Measurements from ENCODE around the gene MED13. TPM values are rescaled to one million over a fixed set of nuclear protein-coding genes. Genes with fewer than 3 reads are reported as not detected.
"Not testable (repeated sequence)": the region's sequence is repeated elsewhere in the genome, so short reads cannot be mapped to it uniquely, and the experiment has no call there.

Gene MED13
- total RNA-seq, 4 donors from 2014 or later = 58.8 to 129 (median 75.9) TPM

GRCh38 chr17:61926826-61927207, 138.3 kb downstream of the MED13 start:
- TF ChIP-seq EP300 (IDR thresholded peaks at IDR 0.05) (no peak), POLR2A (IDR thresholded peaks at IDR 0.05) (no peak), CTCF (IDR thresholded peaks at IDR 0.05) (no peak), POLR2AphosphoS5 (IDR thresholded peaks at IDR 0.05) (no peak)
- Histone ChIP-seq H3K27me3 (no peaks in the 10 kb centered on the region), H3K4me1 (peaks cover 16% of the 10 kb centered on the region), H3K4me3 (peak overlapping the region; percentile 60), H3K9me3 (no peaks in the 10 kb centered on the region), H3K36me3 (peaks cover 8% of the 10 kb centered on the region), H3K27ac (peak overlapping the region; percentile 84)
- 8% methylated on average over 4 of the region's 4 CpGs for WGBS
- DNase-seq (ENCODE audit: low spot score in 2 of 2) = no peak

DNA sequence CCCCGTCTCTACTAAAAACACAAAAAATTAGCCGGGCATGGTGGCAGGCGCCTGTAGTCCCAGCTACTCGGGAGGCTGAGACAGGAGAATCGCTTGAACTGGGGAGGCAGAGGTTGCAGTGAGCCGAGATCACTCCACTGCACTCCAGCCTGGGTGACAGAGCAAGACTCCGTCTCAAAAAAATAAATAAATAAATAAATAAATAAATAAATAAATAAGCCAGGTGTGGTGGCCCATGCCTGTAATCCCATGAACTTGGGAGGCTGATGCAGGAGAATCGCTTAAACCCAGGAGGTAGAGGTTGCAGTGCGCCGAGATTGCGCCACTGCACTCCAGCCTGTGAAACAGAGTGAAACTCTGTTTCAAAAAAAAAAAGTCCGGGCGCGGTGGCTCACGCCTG, 149.9 kb downstream of the MED13 start:
- DNase-seq (ENCODE audit: low spot score in 2 of 2); H3K4me1 ChIP-seq; H3K27me3 ChIP-seq; H3K27ac ChIP-seq; H3K9me3 ChIP-seq; H3K4me3 ChIP-seq: not testable (repeated sequence)
- H3K36me3 ChIP-seq = peaks cover 59% of the 10 kb centered on the region
- 96% methylated on average over 15 of the region's 15 CpGs for WGBS

- Histone ChIP-seq H3K27me3 (no peaks in the 10 kb centered on the region), H3K9me3 (no peaks in the 10 kb centered on the region), H3K36me3 (peaks cover 66% of the 10 kb centered on the region), H3K27ac (no peak overlapping the region), H3K4me3 (no peak overlapping the region), H3K4me1 (no peaks in the 10 kb centered on the region)
- TF ChIP-seq EP300 (IDR thresholded peaks at IDR 0.05) = no peak
- TF ChIP-seq POLR2A (IDR thresholded peaks at IDR 0.05) = no peak
- no peak for TF ChIP-seq POLR2AphosphoS5 (IDR thresholded peaks at IDR 0.05)
- no peak for TF ChIP-seq CTCF (IDR thresholded peaks at IDR 0.05)
- WGBS = 91% methylated on average over 7 of the region's 7 CpGs
- no peak for DNase-seq (ENCODE audit: low spot score in 2 of 2)
Measured at GRCh38 chr17:61908292-61909037, 156.6 kb downstream of the MED13 start.

- Histone ChIP-seq H3K4me1 (no peaks in the 10 kb centered on the region), H3K27me3 (no peaks in the 10 kb centered on the region), H3K9me3 (no peaks in the 10 kb centered on the region), H3K36me3 (peaks cover 77% of the 10 kb centered on the region), H3K4me3 (no peak overlapping the region), H3K27ac (no peak overlapping the region)
- DNase-seq (ENCODE audit: low spot score in 2 of 2) = no peak
- WGBS = 94% methylated on average over 5 of the region's 5 CpGs
- TF ChIP-seq POLR2AphosphoS5 (IDR thresholded peaks at IDR 0.05) (no peak), POLR2A (IDR thresholded peaks at IDR 0.05) (no peak), CTCF (IDR thresholded peaks at IDR 0.05) (no peak), EP300 (IDR thresholded peaks at IDR 0.05) (no peak)
Measured at GRCh38 chr17:61907361-61907760, 157.7 kb downstream of the MED13 start.

DNA sequence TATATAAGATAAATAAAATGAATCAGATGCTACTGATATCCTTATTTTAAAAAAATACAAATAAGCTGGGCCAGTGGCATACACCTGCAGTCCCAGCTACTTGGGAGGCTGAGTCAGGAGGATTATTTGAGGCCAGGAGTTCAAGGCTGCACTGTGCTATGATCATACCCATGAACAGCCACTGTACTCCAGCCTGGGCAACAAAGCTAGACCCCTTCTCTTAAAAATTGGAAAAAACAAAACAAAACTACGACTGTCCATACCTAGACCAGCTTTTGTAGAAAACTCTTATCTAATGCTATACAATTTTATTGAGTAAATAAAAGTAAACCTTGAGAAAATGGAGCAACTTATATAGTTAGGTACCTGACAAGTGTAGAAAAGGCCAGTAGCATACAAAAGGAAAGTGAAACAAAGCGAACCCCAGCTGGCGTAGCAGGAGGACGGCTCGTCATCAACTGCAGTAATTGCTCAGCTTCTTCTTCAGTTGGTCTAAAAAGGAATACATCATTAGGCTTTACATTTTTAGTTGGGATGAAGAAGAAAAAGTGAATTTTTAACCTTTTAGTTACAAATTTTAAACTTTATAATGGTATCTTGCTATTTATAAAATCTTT, 160.9 kb downstream of the MED13 start:
- no peak for TF ChIP-seq POLR2A (IDR thresholded peaks at IDR 0.05)
- TF ChIP-seq EP300 (IDR thresholded peaks at IDR 0.05) = no peak
- TF ChIP-seq POLR2AphosphoS5 (IDR thresholded peaks at IDR 0.05) = no peak
- Histone ChIP-seq H3K27ac (no peak overlapping the region), H3K27me3 (no peaks in the 10 kb centered on the region), H3K4me3 (no peak overlapping the region), H3K4me1 (no peaks in the 10 kb centered on the region), H3K9me3 (no peaks in the 10 kb centered on the region), H3K36me3 (peaks cover 74% of the 10 kb centered on the region)
- 90% methylated on average over 5 of the region's 5 CpGs for WGBS
- DNase-seq (ENCODE audit: low spot score in 2 of 2) = no peak

GRCh38 chr17:61903251-61903650, 161.8 kb downstream of the MED13 start:
- DNase-seq (ENCODE audit: low spot score in 2 of 2) = no peak
- no peak overlapping the region for H3K4me3 ChIP-seq
- no peak for TF ChIP-seq POLR2AphosphoS5 (IDR thresholded peaks at IDR 0.05)
- no peak for TF ChIP-seq POLR2A (IDR thresholded peaks at IDR 0.05)
- no peak for TF ChIP-seq EP300 (IDR thresholded peaks at IDR 0.05)
- TF ChIP-seq CTCF (IDR thresholded peaks at IDR 0.05) = no peak
- no peak overlapping the region for H3K27ac ChIP-seq
- WGBS = 93% methylated on average over 3 of the region's 3 CpGs
- H3K9me3 ChIP-seq = no peaks in the 10 kb centered on the region
- peaks cover 77% of the 10 kb centered on the region for H3K36me3 ChIP-seq
- H3K27me3 ChIP-seq = no peaks in the 10 kb centered on the region
- H3K4me1 ChIP-seq = no peaks in the 10 kb centered on the region
